Measurements from ENCODE around the gene MED16.
"Not testable (repeated sequence)": the region's sequence is repeated elsewhere in the genome, so short reads cannot be mapped to it uniquely, and the experiment has no call there.

Gene MED16

GRCh38 chr19:823565-824121 is 69.3 kb downstream of the MED16 start:
- Histone ChIP-seq H2AFZ (ENCODE audit: low read length) (no peak overlapping the region), H3K79me2 (ENCODE audit: insufficient read depth, low read length) (no peaks in the 10 kb centered on the region), H3K27me3 (ENCODE audit: insufficient read depth, low read length) (peaks cover 4% of the 10 kb centered on the region; the same call in 1 of the 2 replicates), H3K4me2 (ENCODE audit: low read length) (no peak overlapping the region), H3K36me3 (ENCODE audit: insufficient read depth, low read length) (no peaks in the 10 kb centered on the region), H3K27ac (ENCODE audit: low read depth, low read length, poor library complexity, severe bottlenecking) (no peak overlapping the region), H3K4me3 (ENCODE audit: low read depth, low read length, poor library complexity, severe bottlenecking) (no peak overlapping the region), H3F3A (ENCODE audit: insufficient read depth, low read length) (no peaks in the 10 kb centered on the region), H3K9ac (ENCODE audit: low read length) (no peak overlapping the region), H3K9me2 (ENCODE audit: low read depth, low read length) (no peaks in the 10 kb centered on the region), H3K9me3 (ENCODE audit: low read length) (no peaks in the 10 kb centered on the region), H3K4me1 (ENCODE audit: insufficient read depth, low read length, severe bottlenecking) (no peaks in the 10 kb centered on the region), H4K20me1 (ENCODE audit: insufficient read depth, low read length) (no peaks in the 10 kb centered on the region)
- TF ChIP-seq EZH2 (IDR thresholded peaks at IDR 0.05; ENCODE audit: borderline replicate concordance, low read length) (no peak), CTCF (IDR thresholded peaks at IDR 0.05; ENCODE audit: low read length) (no peak)

- no peak within 1 kb of the TSS for H3K4me3 ChIP-seq (ENCODE audit: low read depth, low read length, poor library complexity, severe bottlenecking)
- no peak within 1 kb of the TSS for H2AFZ ChIP-seq (ENCODE audit: low read length)
- TF ChIP-seq EZH2 (IDR thresholded peaks at IDR 0.05; ENCODE audit: borderline replicate concordance, low read length) = no peak
- no peak for TF ChIP-seq CTCF (IDR thresholded peaks at IDR 0.05; ENCODE audit: low read length)
- no peaks in the 10 kb centered on the region for H3K9me2 ChIP-seq (ENCODE audit: low read depth, low read length)
- no peaks in the 10 kb centered on the region for H3K9me3 ChIP-seq (ENCODE audit: low read length)
- no peak within 1 kb of the TSS for H3K9ac ChIP-seq (ENCODE audit: low read length)
- no peaks in the 10 kb centered on the region for H3F3A ChIP-seq (ENCODE audit: insufficient read depth, low read length)
- no peaks in the 10 kb centered on the region for H3K36me3 ChIP-seq (ENCODE audit: insufficient read depth, low read length)
- H3K4me2 ChIP-seq (ENCODE audit: low read length) = no peak within 1 kb of the TSS
- H3K27ac ChIP-seq (ENCODE audit: low read depth, low read length, poor library complexity, severe bottlenecking) = no peak within 1 kb of the TSS
- no peaks in the 10 kb centered on the region for H4K20me1 ChIP-seq (ENCODE audit: insufficient read depth, low read length)
- no peaks in the 10 kb centered on the region for H3K4me1 ChIP-seq (ENCODE audit: insufficient read depth, low read length, severe bottlenecking)
- H3K79me2 ChIP-seq (ENCODE audit: insufficient read depth, low read length) = no peaks in the 10 kb centered on the region
- peaks cover 4% of the 10 kb centered on the region; the same call in 1 of the 2 replicates for H3K27me3 ChIP-seq (ENCODE audit: insufficient read depth, low read length)
Measured at GRCh38 chr19:821825-822503, 71.0 kb downstream of the MED16 start, which contains the start of gene PLPPR3. PLPPR3 (minus strand) TSS chr19:821955; CDS start chr19:821559, 396 bp downstream.

GRCh38 chr19:821231-821824 is 71.7 kb downstream of the MED16 start:
- no peaks in the 10 kb centered on the region for H3K36me3 ChIP-seq (ENCODE audit: insufficient read depth, low read length)
- H3K9ac ChIP-seq (ENCODE audit: low read length) = no peak overlapping the region
- H3K4me3 ChIP-seq (ENCODE audit: low read depth, low read length, poor library complexity, severe bottlenecking) = no peak overlapping the region
- H3K79me2 ChIP-seq (ENCODE audit: insufficient read depth, low read length) = no peaks in the 10 kb centered on the region
- H3K9me3 ChIP-seq (ENCODE audit: low read length) = no peaks in the 10 kb centered on the region
- H3K4me1 ChIP-seq (ENCODE audit: insufficient read depth, low read length, severe bottlenecking) = no peaks in the 10 kb centered on the region
- peaks cover 4% of the 10 kb centered on the region; the same call in 1 of the 2 replicates for H3K27me3 ChIP-seq (ENCODE audit: insufficient read depth, low read length)
- no peaks in the 10 kb centered on the region for H3F3A ChIP-seq (ENCODE audit: insufficient read depth, low read length)
- no peak overlapping the region for H2AFZ ChIP-seq (ENCODE audit: low read length)
- TF ChIP-seq EZH2 (IDR thresholded peaks at IDR 0.05; ENCODE audit: borderline replicate concordance, low read length) (no peak), CTCF (IDR thresholded peaks at IDR 0.05; ENCODE audit: low read length) (no peak)
- H4K20me1 ChIP-seq (ENCODE audit: insufficient read depth, low read length) = no peaks in the 10 kb centered on the region
- H3K4me2 ChIP-seq (ENCODE audit: low read length) = no peak overlapping the region
- H3K9me2 ChIP-seq (ENCODE audit: low read depth, low read length) = no peaks in the 10 kb centered on the region
- H3K27ac ChIP-seq (ENCODE audit: low read depth, low read length, poor library complexity, severe bottlenecking) = no peak overlapping the region

DNA sequence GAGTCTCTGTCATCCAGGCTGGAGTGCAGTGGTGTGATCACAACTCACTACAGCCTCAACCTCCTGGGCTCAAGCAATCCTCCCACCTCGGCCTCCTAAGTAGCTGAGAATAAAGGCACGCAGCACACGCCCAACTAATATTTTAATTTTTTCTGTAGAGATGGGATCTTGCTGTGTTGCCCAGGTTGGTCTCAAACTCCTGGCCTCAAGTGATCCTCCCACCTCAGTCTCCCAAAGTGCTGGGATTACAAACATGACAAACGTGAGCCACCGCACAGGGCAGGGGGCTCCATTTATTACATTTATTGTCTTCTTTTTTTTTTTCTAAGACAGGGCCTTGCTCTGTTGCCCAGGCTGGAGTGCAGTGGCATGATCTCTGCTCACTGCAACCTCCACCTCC is 72.8 kb downstream of the MED16 start:
- H3K9ac ChIP-seq (ENCODE audit: low read length); H3K4me1 ChIP-seq (ENCODE audit: insufficient read depth, low read length, severe bottlenecking); H3K36me3 ChIP-seq (ENCODE audit: insufficient read depth, low read length); H3K79me2 ChIP-seq (ENCODE audit: insufficient read depth, low read length); H2AFZ ChIP-seq (ENCODE audit: low read length); H4K20me1 ChIP-seq (ENCODE audit: insufficient read depth, low read length); H3K4me3 ChIP-seq (ENCODE audit: low read depth, low read length, poor library complexity, severe bottlenecking); H3K9me3 ChIP-seq (ENCODE audit: low read length); H3F3A ChIP-seq (ENCODE audit: insufficient read depth, low read length); H3K27ac ChIP-seq (ENCODE audit: low read depth, low read length, poor library complexity, severe bottlenecking); H3K4me2 ChIP-seq (ENCODE audit: low read length); H3K27me3 ChIP-seq (ENCODE audit: insufficient read depth, low read length); H3K9me2 ChIP-seq (ENCODE audit: low read depth, low read length): not testable (repeated sequence)
